H1 (cell line): Measurements from ENCODE around the gene SMIM23.
"Not testable (repeated sequence)": the region's sequence is repeated elsewhere in the genome, so short reads cannot be mapped to it uniquely, and the experiment has no call there.

ENCODE experiments used
- CBX8 ChIP-seq: fragments of 300-800, 300-1000 bp; sonication (generic); IDR thresholded peaks from 2 replicates; pipeline ENCODE4 v1.7.1; 2016; ENCODE audit warnings: low read depth, low read length, borderline replicate concordance
- CHD2 ChIP-seq: IDR thresholded peaks from 2 replicates; pipeline ENCODE4 v1.6.1; 2012; ENCODE audit warnings: low read length, improper control_type of control experiment
- CTCF ChIP-seq, 3 experiments: IDR thresholded peaks; 1 replicate in 2 of 3; 2 replicates in 1 of 3; pipeline versions ENCODE4 v1.5.1 to v1.6.1; 2011; ENCODE audit warnings: low read length in 3 of 3, mild to moderate bottlenecking in 3 of 3, inconsistent platforms in 2 of 3, low read depth in 1 of 3, moderate library complexity in 1 of 3; ENCODE audit not compliant: insufficient read depth in 1 of 3; ENCODE audit errors: control extremely low read depth in 1 of 3
- JUN ChIP-seq: IDR thresholded peaks from 2 replicates; pipeline ENCODE4 v1.6.1; 2011; ENCODE audit warnings: low read depth, mild to moderate bottlenecking, improper control_type of control experiment, low read length
- POLR2A ChIP-seq, 2 experiments: IDR thresholded peaks; 1 replicate in 1 of 2; 2 replicates in 1 of 2; pipeline ENCODE4 v1.6.1; 2011; ENCODE audit warnings: low read depth in 2 of 2, low read length in 2 of 2, mild to moderate bottlenecking in 2 of 2; ENCODE audit errors: control extremely low read depth in 1 of 2

- TF ChIP-seq POLR2A (IDR thresholded peaks at IDR 0.05; ENCODE audit: control extremely low read depth in 1 of 2, low read depth in 2 of 2, low read length in 2 of 2); CTCF (IDR thresholded peaks at IDR 0.05; ENCODE audit: control extremely low read depth in 1 of 3, insufficient read depth in 1 of 3, low read depth in 1 of 3, low read length in 3 of 3); CBX8; JUN; CHD2: not testable (repeated sequence)
Observed at GRCh38 chr5:171781744-171782143, 3.9 kb upstream of the SMIM23 start.
